HG03521 (cell line): ENCODE results near the gene ARHGEF10L.
"Not testable (repeated sequence)": the region's sequence is repeated elsewhere in the genome, so short reads cannot be mapped to it uniquely, and the experiment has no call there.

ENCODE experiments used
- ATAC-seq: cut with Tn5 transposase; IDR thresholded peaks from one replicate; pipeline ENCODE4 v1.9.1; 2021; ENCODE audit warnings: mild to moderate bottlenecking, moderate library complexity; ENCODE audit not compliant: unreplicated experiment

The ARHGEF10L gene

GRCh38 chr1:17729248-17729647 lies 189.8 kb downstream of the ARHGEF10L start:
- ATAC-seq: no peak

- ATAC-seq: no peak
Measured at GRCh38 chr1:17729909-17730308, 190.4 kb downstream of the ARHGEF10L start.

- no peak for ATAC-seq
Measured at GRCh38 chr1:17731460-17731859, 192.0 kb downstream of the ARHGEF10L start.

GRCh38 chr1:17732475-17732874 lies 193.0 kb downstream of the ARHGEF10L start:
- no peak for ATAC-seq

- no peak for ATAC-seq
Measured at GRCh38 chr1:17733661-17734060, 194.2 kb downstream of the ARHGEF10L start.

- ATAC-seq: no peak
Measured at GRCh38 chr1:17734609-17735008, 195.1 kb downstream of the ARHGEF10L start.

GRCh38 chr1:17735348-17735747 lies 195.8 kb downstream of the ARHGEF10L start:
- no peak for ATAC-seq

- ATAC-seq: no peak
Measured at GRCh38 chr1:17735793-17736192, 196.3 kb downstream of the ARHGEF10L start.

- ATAC-seq: no peak
Measured at GRCh38 chr1:17736625-17737024, 197.1 kb downstream of the ARHGEF10L start.

- no peak for ATAC-seq
Measured at GRCh38 chr1:17739050-17739449, 199.6 kb downstream of the ARHGEF10L start.

GRCh38 chr1:17741052-17741451 lies 201.6 kb downstream of the ARHGEF10L start:
- no peak for ATAC-seq

- no peak for ATAC-seq
Measured at GRCh38 chr1:17742583-17742982, 203.1 kb downstream of the ARHGEF10L start.

- ATAC-seq: no peak
Measured at GRCh38 chr1:17743008-17743647, 203.6 kb downstream of the ARHGEF10L start.

GRCh38 chr1:17743925-17744324 lies 204.4 kb downstream of the ARHGEF10L start:
- no peak for ATAC-seq

- no peak for ATAC-seq
Measured at GRCh38 chr1:17744666-17745478, 205.4 kb downstream of the ARHGEF10L start.

- ATAC-seq: no peak
Measured at GRCh38 chr1:17745479-17745955, 206.0 kb downstream of the ARHGEF10L start.

GRCh38 chr1:17746281-17746680 lies 206.8 kb downstream of the ARHGEF10L start:
- not testable (repeated sequence) for ATAC-seq

- ATAC-seq: no peak
Measured at GRCh38 chr1:17746920-17747319, 207.4 kb downstream of the ARHGEF10L start.
